Stomach (tissue), 9 donors: ENCODE data around the gene AXIN2. TPM values are rescaled to one million over a fixed set of nuclear protein-coding genes. Genes with fewer than 3 reads are reported as not detected.

Source experiments
- DNase-seq, 2 donors: peaks; one replicate each; pipeline versions ENCODE4 v3.0.0 to v3.0.0-alpha.2; 2013 to 2019
- H3K27ac ChIP-seq, 5 donors: fragments of 200-600 bp in 4 of 5; sonication (generic) in 4 of 5; one replicate each; pipeline ENCODE4 v1.5.1; 2013 to 2019; ENCODE audit warnings: mild to moderate bottlenecking in 1 of 5, moderate library complexity in 1 of 5
- H3K27me3 ChIP-seq, 3 donors: fragments of 200-600 bp; sonication (generic); one replicate each; pipeline ENCODE4 v1.5.1; 2017 to 2019; ENCODE audit warnings: mixed run types in 1 of 3
- H3K36me3 ChIP-seq, 4 donors: fragments of 200-600 bp; sonication (generic); 1 replicate in 3 of 4; 2 replicates in 1 of 4; pipeline ENCODE4 v1.5.1; 2016 to 2019
- H3K4me1 ChIP-seq, 4 donors: fragments of 200-600 bp; sonication (generic); one replicate each; pipeline ENCODE4 v1.5.1; 2016 to 2019
- H3K4me3 ChIP-seq, 4 donors: fragments of 200-600 bp; sonication (generic) in 3 of 4; one replicate each; pipeline ENCODE4 v1.5.1; 2016 to 2019; ENCODE audit warnings: mild to moderate bottlenecking in 1 of 4
- H3K9me3 ChIP-seq, 4 donors: fragments of 200-600 bp; sonication (generic); one replicate each; pipeline ENCODE4 v1.5.1; 2016 to 2019
- EP300 ChIP-seq: sonication (generic); formaldehyde crosslinking; IDR thresholded peaks from one replicate; pipeline ENCODE4 v1.6.1; 2017; ENCODE audit warnings: antibody characterized with exemption
- POLR2A ChIP-seq, 4 donors: fragments of 450-650 bp; IDR thresholded peaks; one replicate each; pipeline ENCODE4 v1.6.1; 2016; ENCODE audit warnings: antibody characterized with exemption in 4 of 4, control low read depth in 2 of 4, mild to moderate bottlenecking in 1 of 4, moderate library complexity in 1 of 4
- POLR2AphosphoS5 ChIP-seq, 3 donors: sonication (generic); formaldehyde crosslinking; IDR thresholded peaks; one replicate each; pipeline ENCODE4 v1.6.1; 2016; ENCODE audit warnings: antibody characterized with exemption in 3 of 3
- WGBS, 5 donors: extraction: QIAGEN DNeasy Blood & Tissue Kit in 3 of 5; methylation state at CpG; one replicate each; pipeline versions ENCODE4 v1.1.5 to v1.1.7; 2013 to 2018; 5-methylcytosine and 5-hydroxymethylcytosine counted together
- intact Hi-C: fragments of 100-400 bp; cut with DNase I; formaldehyde crosslinking; loops from one replicate; pipeline ENCODE4 v1.15.1; 2023; ENCODE audit warnings: low total_unique reads
- polyA plus RNA-seq, 3 donors: library from polyadenylated mRNA; stranded (reverse); fragments of 200-250 nt; gene quantifications; one replicate each; pipeline ENCODE4 v1.2.3, GENCODE V29; 2013
- total RNA-seq, 5 donors: library from RNA; depleted of rRNA; stranded (reverse); fragments of >200 nt; gene quantifications; one replicate each; pipeline versions ENCODE4 v1.1.0 to v1.2.3, GENCODE V29; 2014 to 2016
- TF ChIP-seq, protein P1 (sequence below), 7 experiments: fragments of 450-650 bp in 4 of 7; fragments of 200-600 bp in 3 of 7; sonication (generic) in 3 of 7; IDR thresholded peaks; one replicate each; pipeline ENCODE4 v1.5.1; 2016 to 2019; ENCODE audit warnings: antibody characterized with exemption in 7 of 7, control low read depth in 2 of 7, mild to moderate bottlenecking in 1 of 7
- donor health status: healthy with polysubstance abuse.
- donor health status: Bipolar disorder and iron deficiency.
- donor health status: healthy.

The AXIN2 gene
- total and polyA plus RNA-seq, 8 donors = 2.7 to 46.9 (median 12.0) TPM

DNA sequence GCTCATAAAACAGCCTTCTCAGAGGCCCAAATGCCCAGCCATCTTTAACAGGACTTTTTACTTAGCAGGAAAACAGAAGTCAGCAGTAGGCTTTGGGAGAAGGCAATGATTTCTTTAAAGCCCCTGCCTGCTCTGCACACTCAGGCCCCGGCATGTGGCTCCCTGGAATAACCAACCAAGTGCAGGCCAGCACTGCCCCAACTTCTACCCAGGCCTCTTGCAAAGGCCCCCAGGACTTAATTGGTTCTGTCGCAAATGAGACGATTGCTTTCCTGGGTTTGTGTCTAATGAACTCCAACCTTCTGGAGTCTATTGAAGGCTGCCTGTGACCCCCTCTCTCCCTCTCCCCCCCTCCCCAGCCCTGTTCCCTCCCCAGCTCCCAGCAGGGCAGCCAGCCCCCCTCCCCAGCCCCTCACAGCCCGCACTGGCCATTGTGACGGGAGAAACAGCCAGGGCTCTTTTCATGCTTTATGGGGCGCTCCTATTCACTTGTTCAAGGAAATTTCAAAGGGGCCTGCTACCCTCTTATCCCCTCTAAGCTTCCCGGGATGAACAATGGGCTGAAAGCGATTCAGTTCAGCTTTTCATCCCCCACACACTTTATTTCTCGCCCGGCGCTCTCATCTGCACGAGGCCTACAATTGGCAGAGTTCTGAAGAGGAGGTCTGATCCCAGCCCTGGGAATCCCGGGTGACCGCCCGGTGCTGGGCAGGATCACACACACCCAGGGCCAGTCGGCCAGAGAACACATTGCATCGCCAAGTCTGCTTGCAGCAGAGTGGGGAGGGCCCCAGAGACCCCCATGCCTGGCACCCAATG, 15.5 kb downstream of the AXIN2 start:
- H3K9me3 ChIP-seq = no peaks in the 10 kb centered on the region
- H3K27me3 ChIP-seq = no peaks in the 10 kb centered on the region
- peaks cover 11 to 72% (median 43%) of the 10 kb centered on the region in 4 donors for H3K4me1 ChIP-seq
- peaks cover 6 to 29% (median 24%) of the 10 kb centered on the region in 4 donors for H3K36me3 ChIP-seq
- DNase-seq = no peak
- TF ChIP-seq, protein P1, sequence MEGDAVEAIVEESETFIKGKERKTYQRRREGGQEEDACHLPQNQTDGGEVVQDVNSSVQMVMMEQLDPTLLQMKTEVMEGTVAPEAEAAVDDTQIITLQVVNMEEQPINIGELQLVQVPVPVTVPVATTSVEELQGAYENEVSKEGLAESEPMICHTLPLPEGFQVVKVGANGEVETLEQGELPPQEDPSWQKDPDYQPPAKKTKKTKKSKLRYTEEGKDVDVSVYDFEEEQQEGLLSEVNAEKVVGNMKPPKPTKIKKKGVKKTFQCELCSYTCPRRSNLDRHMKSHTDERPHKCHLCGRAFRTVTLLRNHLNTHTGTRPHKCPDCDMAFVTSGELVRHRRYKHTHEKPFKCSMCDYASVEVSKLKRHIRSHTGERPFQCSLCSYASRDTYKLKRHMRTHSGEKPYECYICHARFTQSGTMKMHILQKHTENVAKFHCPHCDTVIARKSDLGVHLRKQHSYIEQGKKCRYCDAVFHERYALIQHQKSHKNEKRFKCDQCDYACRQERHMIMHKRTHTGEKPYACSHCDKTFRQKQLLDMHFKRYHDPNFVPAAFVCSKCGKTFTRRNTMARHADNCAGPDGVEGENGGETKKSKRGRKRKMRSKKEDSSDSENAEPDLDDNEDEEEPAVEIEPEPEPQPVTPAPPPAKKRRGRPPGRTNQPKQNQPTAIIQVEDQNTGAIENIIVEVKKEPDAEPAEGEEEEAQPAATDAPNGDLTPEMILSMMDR (IDR thresholded peaks at IDR 0.05) = no peak
- TF ChIP-seq EP300 (no peak), POLR2AphosphoS5 (IDR thresholded peaks at IDR 0.05) (no peak), POLR2A (IDR thresholded peaks at IDR 0.05) (no peak)
- peak overlapping the region in 4 of 5 donors; percentile 70 to 79 (median 72) for H3K27ac ChIP-seq
- intact Hi-C loops = no loop called here
- no peak overlapping the region for H3K4me3 ChIP-seq
- WGBS, 5 donors = 78 to 90% (median 88%) methylated on average over 13 to 17 of the region's 17 CpGs

GRCh38 chr17:65544672-65545071, 16.8 kb downstream of the AXIN2 start:
- H3K27ac ChIP-seq = peak overlapping the region in 1 of 5 donors; percentile 39

DNA sequence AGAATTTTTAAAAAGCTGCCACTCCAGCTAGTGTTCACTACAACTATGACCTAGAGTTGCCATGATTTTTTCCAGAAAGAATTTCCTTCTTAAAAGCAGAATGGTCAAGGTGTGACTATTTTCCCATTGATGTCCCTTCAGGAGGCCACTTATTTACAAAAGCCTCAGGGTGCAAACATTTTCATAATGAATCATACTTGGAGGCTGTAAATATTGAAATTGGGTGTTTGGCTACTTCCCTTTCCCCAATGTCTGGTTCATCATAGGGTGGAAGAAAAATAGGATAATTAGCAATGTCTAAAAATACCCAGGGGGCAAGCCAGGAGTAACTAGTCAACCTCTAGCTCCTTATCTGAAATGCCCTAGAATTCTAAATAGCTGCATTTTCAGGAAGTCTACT, 18.8 kb downstream of the AXIN2 start:
- peaks cover 24 to 66% (median 31%) of the 10 kb centered on the region in 4 donors for H3K4me1 ChIP-seq
- H3K27me3 ChIP-seq = no peaks in the 10 kb centered on the region
- TF ChIP-seq EP300 = no peak
- no peak for TF ChIP-seq POLR2A (IDR thresholded peaks at IDR 0.05)
- peaks cover 4 to 41% (median 37%) of the 10 kb centered on the region in 4 donors for H3K36me3 ChIP-seq
- H3K4me3 ChIP-seq = no peak overlapping the region
- no peaks in the 10 kb centered on the region for H3K9me3 ChIP-seq
- intact Hi-C loops = no loop called here
- peak overlapping the region in 2 of 5 donors; percentile 18 to 40 for H3K27ac ChIP-seq
- no peak for DNase-seq

More at GRCh38 chr17:65544672-65545071, 16.8 kb downstream of the AXIN2 start:
- Histone ChIP-seq H3K4me3 (no peak overlapping the region), H3K27me3 (no peaks in the 10 kb centered on the region), H3K4me1 (peaks cover 12 to 61% (median 36%) of the 10 kb centered on the region in 4 donors), H3K36me3 (peaks cover 11 to 40% (median 36%) of the 10 kb centered on the region in 4 donors), H3K9me3 (no peaks in the 10 kb centered on the region)
- WGBS, 5 donors = 78 to 82% (median 80%) methylated on average over 11 of the region's 11 CpGs
- no peak for DNase-seq
- no peak for TF ChIP-seq POLR2AphosphoS5 (IDR thresholded peaks at IDR 0.05)
- TF ChIP-seq, protein P1 (IDR thresholded peaks at IDR 0.05) = no peak
- no peak for TF ChIP-seq EP300
- no peak for TF ChIP-seq POLR2A (IDR thresholded peaks at IDR 0.05)
- intact Hi-C loops = no loop called here

GRCh38 chr17:65542067-65542466, 19.4 kb downstream of the AXIN2 start:
- H3K9me3 ChIP-seq = no peaks in the 10 kb centered on the region
- 67 to 97% (median 91%) methylated on average over 1 of the region's 1 CpG for WGBS, 5 donors
- no peak overlapping the region for H3K4me3 ChIP-seq
- H3K27me3 ChIP-seq = no peaks in the 10 kb centered on the region
- peaks cover 9 to 46% (median 42%) of the 10 kb centered on the region in 4 donors for H3K36me3 ChIP-seq
- TF ChIP-seq POLR2AphosphoS5 (IDR thresholded peaks at IDR 0.05) (no peak), EP300 (no peak), POLR2A (IDR thresholded peaks at IDR 0.05) (no peak)
- TF ChIP-seq, protein P1 (IDR thresholded peaks at IDR 0.05) = no peak
- no peak for DNase-seq
- peaks cover 24 to 61% (median 26%) of the 10 kb centered on the region in 4 donors for H3K4me1 ChIP-seq
- intact Hi-C loops = no loop called here
- H3K27ac ChIP-seq = peak overlapping the region in 2 of 5 donors; percentile 18 to 40
